ENCODE measurements around the gene ZNF672. TPM values are rescaled to one million over a fixed set of nuclear protein-coding genes. Genes with fewer than 3 reads are reported as not detected.

ZNF672 gene
- polyA plus RNA-seq, 1 of the 3 experiments (the other 2 are of a cell fraction), result 14.2 TPM

DNA sequence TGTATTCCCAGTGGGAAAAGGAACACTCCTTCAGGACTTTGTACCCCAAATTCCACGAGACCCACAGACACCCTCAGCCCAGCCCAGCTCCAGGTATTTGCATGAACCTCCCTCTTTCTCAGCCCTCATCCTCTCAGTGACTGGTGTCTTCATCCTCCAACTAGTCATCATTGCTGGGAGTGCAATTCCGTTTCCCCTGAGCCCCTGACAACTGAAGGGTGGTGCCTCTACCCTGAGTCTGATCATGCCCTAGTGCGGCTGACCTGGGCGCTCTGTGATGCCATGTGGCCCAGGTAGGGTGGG lies 24.6 kb downstream of the ZNF672 start:
- CTCF ChIA-PET, result interaction anchor here (0.9 to 2.0 kb wide), 5 partner anchors 16 to 62 kb away, joined by 3 to 6 read pairs (median 3); partner anchors contain the start of gene SH3BP5L
- DNase-seq, result no peak
- H3K9ac ChIP-seq, result peak overlapping the region; percentile 50

More for the DNA sequence above, 24.6 kb downstream of the ZNF672 start:
- Histone ChIP-seq H3K9me2 (no peaks in the 10 kb centered on the region), H3K27ac (ENCODE audit: low read depth in 2 of 2, low read length in 1 of 2) (peak overlapping the region in 1 of 2 experiments; percentile 75; a peak in 2 of 4 replicates), H3K79me2 (ENCODE audit: insufficient read depth) (peaks cover 9% of the 10 kb centered on the region; the same call in 1 of the 2 replicates), H4K20me1 (ENCODE audit: insufficient read depth) (no peaks in the 10 kb centered on the region), H3K4me3 (ENCODE audit: low read depth in 2 of 2, low read length in 1 of 2) (peak overlapping the region; percentile 58 to 62), H3F3A (replicated peaks; ENCODE audit: insufficient read depth) (no peaks in the 10 kb centered on the region), H3K4me2 (peak overlapping the region; percentile 83), H3K4me1 (ENCODE audit: control insufficient read depth in 1 of 2, insufficient read depth in 2 of 2, low read depth in 1 of 2, low read length in 1 of 2) (peaks cover 7 to 24% of the 10 kb centered on the region in 2 experiments; a peak in 3 of 4 replicates), H3K36me3 (replicated peaks in 1 of 2; ENCODE audit: control insufficient read depth in 1 of 2, insufficient read depth in 2 of 2, low read length in 1 of 2) (no peaks in the 10 kb centered on the region), H3K9me3 (no peaks in the 10 kb centered on the region), H3K27me3 (ENCODE audit: insufficient read depth) (no peaks in the 10 kb centered on the region), H2AFZ (ENCODE audit: low read depth) (peak overlapping the region; percentile 88)
- 46% methylated on average over 2 of the region's 4 CpGs for WGBS (ENCODE audit: low lambda C conversion rate)
- TF ChIP-seq GATA2 (CRISPR knock-in tag; IDR thresholded peaks at IDR 0.05) (no peak), FOXJ3 (CRISPR knock-in tag; IDR thresholded peaks at IDR 0.05) (no peak; the same call in 1 of the 2 replicates), FOSL2 (IDR thresholded peaks at IDR 0.05; ENCODE audit: borderline replicate concordance, low read depth) (no peak), POLR2AphosphoS5 (IDR thresholded peaks at IDR 0.05; ENCODE audit: low read depth, low read length) (no peak), GABPA (IDR thresholded peaks at IDR 0.05; ENCODE audit: low read depth) (no peak), RXRA (IDR thresholded peaks at IDR 0.05; ENCODE audit: borderline replicate concordance, low read depth) (no peak), ELF1 (IDR thresholded peaks at IDR 0.05) (no peak), TEAD4 (IDR thresholded peaks at IDR 0.05; ENCODE audit: borderline replicate concordance, insufficient read depth) (no peak), TCF12 (IDR thresholded peaks at IDR 0.05) (no peak), RAD21 (IDR thresholded peaks at IDR 0.05; ENCODE audit: low read length) (no peak)
- TF ChIP-seq, protein P1, sequence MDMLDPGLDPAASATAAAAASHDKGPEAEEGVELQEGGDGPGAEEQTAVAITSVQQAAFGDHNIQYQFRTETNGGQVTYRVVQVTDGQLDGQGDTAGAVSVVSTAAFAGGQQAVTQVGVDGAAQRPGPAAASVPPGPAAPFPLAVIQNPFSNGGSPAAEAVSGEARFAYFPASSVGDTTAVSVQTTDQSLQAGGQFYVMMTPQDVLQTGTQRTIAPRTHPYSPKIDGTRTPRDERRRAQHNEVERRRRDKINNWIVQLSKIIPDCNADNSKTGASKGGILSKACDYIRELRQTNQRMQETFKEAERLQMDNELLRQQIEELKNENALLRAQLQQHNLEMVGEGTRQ (IDR thresholded peaks at IDR 0.05; ENCODE audit: borderline replicate concordance, low read depth, low read length), result no peak
- TF ChIP-seq, protein P2, sequence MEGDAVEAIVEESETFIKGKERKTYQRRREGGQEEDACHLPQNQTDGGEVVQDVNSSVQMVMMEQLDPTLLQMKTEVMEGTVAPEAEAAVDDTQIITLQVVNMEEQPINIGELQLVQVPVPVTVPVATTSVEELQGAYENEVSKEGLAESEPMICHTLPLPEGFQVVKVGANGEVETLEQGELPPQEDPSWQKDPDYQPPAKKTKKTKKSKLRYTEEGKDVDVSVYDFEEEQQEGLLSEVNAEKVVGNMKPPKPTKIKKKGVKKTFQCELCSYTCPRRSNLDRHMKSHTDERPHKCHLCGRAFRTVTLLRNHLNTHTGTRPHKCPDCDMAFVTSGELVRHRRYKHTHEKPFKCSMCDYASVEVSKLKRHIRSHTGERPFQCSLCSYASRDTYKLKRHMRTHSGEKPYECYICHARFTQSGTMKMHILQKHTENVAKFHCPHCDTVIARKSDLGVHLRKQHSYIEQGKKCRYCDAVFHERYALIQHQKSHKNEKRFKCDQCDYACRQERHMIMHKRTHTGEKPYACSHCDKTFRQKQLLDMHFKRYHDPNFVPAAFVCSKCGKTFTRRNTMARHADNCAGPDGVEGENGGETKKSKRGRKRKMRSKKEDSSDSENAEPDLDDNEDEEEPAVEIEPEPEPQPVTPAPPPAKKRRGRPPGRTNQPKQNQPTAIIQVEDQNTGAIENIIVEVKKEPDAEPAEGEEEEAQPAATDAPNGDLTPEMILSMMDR (IDR thresholded peaks at IDR 0.05), result no peak
- TF ChIP-seq, protein P3, sequence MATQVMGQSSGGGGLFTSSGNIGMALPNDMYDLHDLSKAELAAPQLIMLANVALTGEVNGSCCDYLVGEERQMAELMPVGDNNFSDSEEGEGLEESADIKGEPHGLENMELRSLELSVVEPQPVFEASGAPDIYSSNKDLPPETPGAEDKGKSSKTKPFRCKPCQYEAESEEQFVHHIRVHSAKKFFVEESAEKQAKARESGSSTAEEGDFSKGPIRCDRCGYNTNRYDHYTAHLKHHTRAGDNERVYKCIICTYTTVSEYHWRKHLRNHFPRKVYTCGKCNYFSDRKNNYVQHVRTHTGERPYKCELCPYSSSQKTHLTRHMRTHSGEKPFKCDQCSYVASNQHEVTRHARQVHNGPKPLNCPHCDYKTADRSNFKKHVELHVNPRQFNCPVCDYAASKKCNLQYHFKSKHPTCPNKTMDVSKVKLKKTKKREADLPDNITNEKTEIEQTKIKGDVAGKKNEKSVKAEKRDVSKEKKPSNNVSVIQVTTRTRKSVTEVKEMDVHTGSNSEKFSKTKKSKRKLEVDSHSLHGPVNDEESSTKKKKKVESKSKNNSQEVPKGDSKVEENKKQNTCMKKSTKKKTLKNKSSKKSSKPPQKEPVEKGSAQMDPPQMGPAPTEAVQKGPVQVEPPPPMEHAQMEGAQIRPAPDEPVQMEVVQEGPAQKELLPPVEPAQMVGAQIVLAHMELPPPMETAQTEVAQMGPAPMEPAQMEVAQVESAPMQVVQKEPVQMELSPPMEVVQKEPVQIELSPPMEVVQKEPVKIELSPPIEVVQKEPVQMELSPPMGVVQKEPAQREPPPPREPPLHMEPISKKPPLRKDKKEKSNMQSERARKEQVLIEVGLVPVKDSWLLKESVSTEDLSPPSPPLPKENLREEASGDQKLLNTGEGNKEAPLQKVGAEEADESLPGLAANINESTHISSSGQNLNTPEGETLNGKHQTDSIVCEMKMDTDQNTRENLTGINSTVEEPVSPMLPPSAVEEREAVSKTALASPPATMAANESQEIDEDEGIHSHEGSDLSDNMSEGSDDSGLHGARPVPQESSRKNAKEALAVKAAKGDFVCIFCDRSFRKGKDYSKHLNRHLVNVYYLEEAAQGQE (IDR thresholded peaks at IDR 0.05; ENCODE audit: low read depth, low read length), result no peak
- POLR2A ChIA-PET, result interaction anchor here (1.2 to 2.0 kb wide), 3 partner anchors 11 to 44 kb away, joined by 4 to 11 read pairs (median 6); partner anchors contain the start of genes PGBD2 and ZNF672

Data from SK-N-SH (cell line).